ENCODE results near the gene RBFOX1.

- TF ChIP-seq CTCF (IDR thresholded peaks at IDR 0.05), result no peak
- TF ChIP-seq POLR2A (IDR thresholded peaks at IDR 0.05), result no peak
Observed at GRCh38 chr16:7515543-7515942, 182.9 kb downstream of the RBFOX1 start.

All from lower leg skin (tissue), 3 donors.